T-helper 1 cell treated with Interleukin-12 subunit alpha and Interleukin-12 subunit beta and Interleukin-4 antibody, amounts not matched to agents 30 μg/mL and 1 μg/mL, for 36 hours (primary cell): Measurements from ENCODE around the gene B3GALT6.
"Not testable (repeated sequence)": the region's sequence is repeated elsewhere in the genome, so short reads cannot be mapped to it uniquely, and the experiment has no call there.

Experiments used
- H3K27ac Mint-ChIP-seq: one replicate; pipeline ENCODE4 v1.8.0; 2021; ENCODE audit warnings: mild to moderate bottlenecking, mixed read lengths
- H3K27me3 Mint-ChIP-seq: one replicate; pipeline ENCODE4 v1.8.0; 2021; ENCODE audit warnings: low read depth, mixed read lengths
- H3K36me3 Mint-ChIP-seq: one replicate; pipeline ENCODE4 v1.8.0; 2021; ENCODE audit warnings: low read depth, mixed read lengths
- H3K4me1 Mint-ChIP-seq: one replicate; pipeline ENCODE4 v1.8.0; 2021; ENCODE audit warnings: low read depth, mixed read lengths
- H3K4me3 Mint-ChIP-seq: one replicate; pipeline ENCODE4 v1.8.0; 2021; ENCODE audit warnings: mild to moderate bottlenecking, moderate library complexity, mixed read lengths
- H3K9me3 Mint-ChIP-seq: one replicate; pipeline ENCODE4 v1.8.0; 2021; ENCODE audit warnings: mixed read lengths

Gene B3GALT6

GRCh38 chr1:1248009-1248913 lies 16.2 kb downstream of the B3GALT6 start:
- not testable (repeated sequence) for H3K36me3 Mint-ChIP-seq, H3K27me3 Mint-ChIP-seq, H3K27ac Mint-ChIP-seq, H3K4me1 Mint-ChIP-seq, H3K9me3 Mint-ChIP-seq, H3K4me3 Mint-ChIP-seq

GRCh38 chr1:1250786-1251284 lies 18.8 kb downstream of the B3GALT6 start:
- H3K27me3 Mint-ChIP-seq = no peaks in the 10 kb centered on the region
- peaks cover 9% of the 10 kb centered on the region for H3K4me1 Mint-ChIP-seq
- H3K4me3 Mint-ChIP-seq = peak overlapping the region; percentile 50
- no peaks in the 10 kb centered on the region for H3K9me3 Mint-ChIP-seq
- peak overlapping the region; percentile 78 for H3K27ac Mint-ChIP-seq
- H3K36me3 Mint-ChIP-seq = peaks cover 12% of the 10 kb centered on the region

GRCh38 chr1:1253314-1253713 lies 21.3 kb downstream of the B3GALT6 start:
- H3K4me3 Mint-ChIP-seq = no peak overlapping the region
- H3K27me3 Mint-ChIP-seq = no peaks in the 10 kb centered on the region
- no peak overlapping the region for H3K27ac Mint-ChIP-seq
- no peaks in the 10 kb centered on the region for H3K9me3 Mint-ChIP-seq
- peaks cover 23% of the 10 kb centered on the region for H3K36me3 Mint-ChIP-seq
- H3K4me1 Mint-ChIP-seq = peaks cover 9% of the 10 kb centered on the region

GRCh38 chr1:1253972-1254666 lies 22.1 kb downstream of the B3GALT6 start:
- H3K4me3 Mint-ChIP-seq = no peak overlapping the region
- no peaks in the 10 kb centered on the region for H3K27me3 Mint-ChIP-seq
- no peaks in the 10 kb centered on the region for H3K9me3 Mint-ChIP-seq
- H3K36me3 Mint-ChIP-seq = peaks cover 23% of the 10 kb centered on the region
- H3K27ac Mint-ChIP-seq = no peak overlapping the region
- H3K4me1 Mint-ChIP-seq = peaks cover 11% of the 10 kb centered on the region

- Mint-ChIP-seq H3K4me3 (no peak overlapping the region), H3K4me1 (peaks cover 9% of the 10 kb centered on the region), H3K27me3 (no peaks in the 10 kb centered on the region), H3K9me3 (no peaks in the 10 kb centered on the region), H3K36me3 (peaks cover 27% of the 10 kb centered on the region), H3K27ac (no peak overlapping the region)
These were observed 22.6 kb downstream of the B3GALT6 start for GRCh38 chr1:1254667-1254998.

- H3K4me3 Mint-ChIP-seq = no peak overlapping the region
- H3K27me3 Mint-ChIP-seq = no peaks in the 10 kb centered on the region
- H3K36me3 Mint-ChIP-seq = peaks cover 31% of the 10 kb centered on the region
- peaks cover 10% of the 10 kb centered on the region for H3K4me1 Mint-ChIP-seq
- no peaks in the 10 kb centered on the region for H3K9me3 Mint-ChIP-seq
- H3K27ac Mint-ChIP-seq = no peak overlapping the region
These were observed 23.0 kb downstream of the B3GALT6 start for GRCh38 chr1:1255078-1255477.

- Mint-ChIP-seq H3K4me1 (peaks cover 10% of the 10 kb centered on the region), H3K36me3 (peaks cover 32% of the 10 kb centered on the region), H3K4me3 (no peak overlapping the region), H3K9me3 (no peaks in the 10 kb centered on the region), H3K27me3 (no peaks in the 10 kb centered on the region), H3K27ac (no peak overlapping the region)
These were observed 23.6 kb downstream of the B3GALT6 start for GRCh38 chr1:1255611-1256010.

- Mint-ChIP-seq H3K27me3 (no peaks in the 10 kb centered on the region), H3K36me3 (peaks cover 36% of the 10 kb centered on the region), H3K27ac (peak overlapping the region; percentile 13), H3K9me3 (no peaks in the 10 kb centered on the region), H3K4me1 (peaks cover 9% of the 10 kb centered on the region), H3K4me3 (no peak overlapping the region)
These were observed 25.2 kb downstream of the B3GALT6 start for GRCh38 chr1:1256956-1257871.

- Mint-ChIP-seq H3K9me3 (no peaks in the 10 kb centered on the region), H3K4me3 (no peak overlapping the region), H3K4me1 (peaks cover 9% of the 10 kb centered on the region), H3K27ac (no peak overlapping the region), H3K27me3 (no peaks in the 10 kb centered on the region), H3K36me3 (peaks cover 35% of the 10 kb centered on the region)
These were observed 27.1 kb downstream of the B3GALT6 start for GRCh38 chr1:1259119-1259488.

GRCh38 chr1:1259540-1259939 lies 27.5 kb downstream of the B3GALT6 start:
- Mint-ChIP-seq H3K36me3 (peaks cover 35% of the 10 kb centered on the region), H3K4me1 (peaks cover 9% of the 10 kb centered on the region), H3K4me3 (no peak overlapping the region), H3K27me3 (no peaks in the 10 kb centered on the region), H3K27ac (no peak overlapping the region), H3K9me3 (no peaks in the 10 kb centered on the region)

GRCh38 chr1:1259951-1260600 lies 28.0 kb downstream of the B3GALT6 start:
- Mint-ChIP-seq H3K36me3 (peaks cover 35% of the 10 kb centered on the region), H3K27ac (no peak overlapping the region), H3K4me1 (peaks cover 9% of the 10 kb centered on the region), H3K4me3 (no peak overlapping the region), H3K27me3 (no peaks in the 10 kb centered on the region), H3K9me3 (no peaks in the 10 kb centered on the region)

- Mint-ChIP-seq H3K27ac (peak overlapping the region; percentile 68), H3K36me3 (peaks cover 35% of the 10 kb centered on the region), H3K27me3 (no peaks in the 10 kb centered on the region), H3K4me3 (no peak overlapping the region), H3K4me1 (peaks cover 10% of the 10 kb centered on the region), H3K9me3 (no peaks in the 10 kb centered on the region)
These were observed 29.0 kb downstream of the B3GALT6 start for GRCh38 chr1:1260843-1261560.

GRCh38 chr1:1262071-1262470 lies 30.0 kb downstream of the B3GALT6 start:
- H3K27ac Mint-ChIP-seq = no peak overlapping the region
- no peak overlapping the region for H3K4me3 Mint-ChIP-seq
- H3K9me3 Mint-ChIP-seq = no peaks in the 10 kb centered on the region
- H3K27me3 Mint-ChIP-seq = no peaks in the 10 kb centered on the region
- peaks cover 10% of the 10 kb centered on the region for H3K4me1 Mint-ChIP-seq
- H3K36me3 Mint-ChIP-seq = peaks cover 33% of the 10 kb centered on the region
